H9 (cell line): ENCODE data around the gene ATF2. TPM values are rescaled to one million over a fixed set of nuclear protein-coding genes. Genes with fewer than 3 reads are reported as not detected.

Experiments
- DNase-seq: peaks from one replicate; pipeline ENCODE4 v3.0.0-alpha.2; 2017
- H2AFZ ChIP-seq: one replicate; pipeline ENCODE4 v1.6.1; 2013; ENCODE audit warnings: mild to moderate bottlenecking, low read length, control low read depth, moderate library complexity
- H2AK5ac ChIP-seq: 2 replicates; pipeline ENCODE4 v1.6.1; 2013; ENCODE audit warnings: low read length, control low read depth, mixed read lengths; ENCODE audit not compliant: insufficient read length
- H2BK120ac ChIP-seq: one replicate; pipeline ENCODE4 v1.6.1; 2013; ENCODE audit warnings: low read depth, mild to moderate bottlenecking, low read length, control low read depth, inconsistent platforms; ENCODE audit not compliant: poor library complexity, severe bottlenecking
- H2BK12ac ChIP-seq: 2 replicates; pipeline ENCODE4 v1.6.1; 2013; ENCODE audit warnings: low read length, control low read depth, mixed read lengths, low read depth; ENCODE audit not compliant: insufficient read length
- H2BK15ac ChIP-seq: 2 replicates; pipeline ENCODE4 v1.6.1; 2013; ENCODE audit warnings: low read depth, low read length, control low read depth
- H2BK20ac ChIP-seq: one replicate; pipeline ENCODE4 v1.6.1; 2013; ENCODE audit warnings: low read depth, mild to moderate bottlenecking, low read length, control low read depth, inconsistent platforms; ENCODE audit not compliant: poor library complexity, severe bottlenecking
- H2BK5ac ChIP-seq: 2 replicates; pipeline ENCODE4 v1.6.1; 2013; ENCODE audit warnings: low read length, control low read depth, mixed read lengths; ENCODE audit not compliant: insufficient read length
- H3K14ac ChIP-seq: 2 replicates; pipeline ENCODE4 v1.6.1; 2013; ENCODE audit warnings: low read length, control low read depth; ENCODE audit not compliant: insufficient read depth
- H3K18ac ChIP-seq: 2 replicates; pipeline ENCODE4 v1.6.1; 2013; ENCODE audit warnings: low read depth, mild to moderate bottlenecking, mixed read lengths, low read length, control low read depth; ENCODE audit not compliant: insufficient read length
- H3K23ac ChIP-seq: 2 replicates; pipeline ENCODE4 v1.6.1; 2013; ENCODE audit warnings: low read length, control low read depth, mixed read lengths, low read depth; ENCODE audit not compliant: insufficient read length
- H3K23me2 ChIP-seq: 2 replicates; pipeline ENCODE4 v1.6.1; 2013; ENCODE audit warnings: low read depth, mild to moderate bottlenecking, mixed read lengths, low read length, control low read depth; ENCODE audit not compliant: insufficient read length, poor library complexity, severe bottlenecking
- H3K27ac ChIP-seq: 2 replicates; pipeline ENCODE4 v1.5.1; 2013; ENCODE audit warnings: low read length, control low read depth, mixed read lengths, low read depth; ENCODE audit not compliant: insufficient read length
- H3K27me3 ChIP-seq: 2 replicates; pipeline ENCODE4 v1.6.1; 2013; ENCODE audit warnings: low read length, control low read depth, inconsistent platforms; ENCODE audit not compliant: insufficient read depth
- H3K4ac ChIP-seq: 2 replicates; pipeline ENCODE4 v1.6.1; 2013; ENCODE audit warnings: low read depth, mild to moderate bottlenecking, control low read depth, inconsistent platforms, low read length, moderate library complexity
- H3K4me1 ChIP-seq: 2 replicates; pipeline ENCODE4 v1.6.1; 2013; ENCODE audit warnings: low read length, control low read depth, inconsistent platforms; ENCODE audit not compliant: insufficient read depth
- H3K4me2 ChIP-seq: 2 replicates; pipeline ENCODE4 v1.6.1; 2013; ENCODE audit warnings: low read length, control low read depth, mixed read lengths; ENCODE audit not compliant: insufficient read length, insufficient read depth
- H3K56ac ChIP-seq: 2 replicates; pipeline ENCODE4 v1.6.1; 2013; ENCODE audit warnings: low read depth, mild to moderate bottlenecking, mixed read lengths, low read length, control low read depth; ENCODE audit not compliant: insufficient read length
- H3K79me1 ChIP-seq: 2 replicates; pipeline ENCODE4 v1.6.1; 2013; ENCODE audit warnings: low read depth, mild to moderate bottlenecking, moderate library complexity, low read length, control low read depth, inconsistent platforms; ENCODE audit not compliant: insufficient read depth, poor library complexity, severe bottlenecking
- H3K79me2 ChIP-seq: 2 replicates; pipeline ENCODE4 v1.6.1; 2013; ENCODE audit warnings: low read length, control low read depth, inconsistent platforms; ENCODE audit not compliant: insufficient read depth
- H3K9ac ChIP-seq: 2 replicates; pipeline ENCODE4 v1.6.1; 2013; ENCODE audit warnings: low read length, control low read depth, mixed read lengths; ENCODE audit not compliant: insufficient read length; ENCODE audit errors: extremely low read depth
- H3K9me3 ChIP-seq: one replicate; pipeline ENCODE4 v1.6.1; 2013; ENCODE audit warnings: low read depth, low read length, inconsistent platforms; ENCODE audit not compliant: control insufficient read depth
- H3T11ph ChIP-seq: one replicate; pipeline ENCODE4 v1.6.1; 2013; ENCODE audit warnings: mild to moderate bottlenecking, low read length, control low read depth, inconsistent platforms
- H4K20me1 ChIP-seq: one replicate; pipeline ENCODE4 v1.6.1; 2013; ENCODE audit not compliant: control insufficient read depth, insufficient read length, insufficient read depth
- H4K5ac ChIP-seq: 2 replicates; pipeline ENCODE4 v1.6.1; 2013; ENCODE audit warnings: low read depth, mild to moderate bottlenecking, mixed read lengths, low read length, control low read depth; ENCODE audit not compliant: insufficient read length
- H4K8ac ChIP-seq: replicated peaks from 2 replicates; pipeline ENCODE4 v1.6.1; 2013; ENCODE audit warnings: low read length, control low read depth, mixed read lengths, low read depth; ENCODE audit not compliant: insufficient read length
- H4K91ac ChIP-seq: 2 replicates; pipeline ENCODE4 v1.6.1; 2013; ENCODE audit warnings: low read depth, mild to moderate bottlenecking, moderate library complexity, mixed read lengths, low read length, control low read depth; ENCODE audit not compliant: insufficient read length
- H3K27ac Mint-ChIP-seq, 3 experiments: 2 replicates in 2 of 3; 3 replicates in 1 of 3; pipeline ENCODE4 v1.8.0; 2020 to 2021; ENCODE audit warnings: mixed read lengths in 3 of 3, mild to moderate bottlenecking in 1 of 3, moderate library complexity in 1 of 3
- H3K27me3 Mint-ChIP-seq: 2 replicates; pipeline ENCODE4 v1.8.0; 2021; ENCODE audit warnings: low read depth, mild to moderate bottlenecking, moderate library complexity, mixed read lengths
- H3K36me3 Mint-ChIP-seq, 3 experiments: 2 replicates in 2 of 3; 3 replicates in 1 of 3; pipeline ENCODE4 v1.8.0; 2020 to 2021; ENCODE audit warnings: low read depth in 3 of 3, mixed read lengths in 3 of 3; ENCODE audit not compliant: insufficient read depth in 1 of 3
- H3K4me1 Mint-ChIP-seq, 2 experiments: 2 replicates each; pipeline ENCODE4 v1.8.0; 2020; ENCODE audit warnings: mixed read lengths in 2 of 2
- H3K4me3 Mint-ChIP-seq, 2 experiments: 2 replicates in 1 of 2; 3 replicates in 1 of 2; pipeline ENCODE4 v1.8.0; 2020 to 2021; ENCODE audit warnings: mild to moderate bottlenecking in 2 of 2, mixed read lengths in 2 of 2, moderate library complexity in 1 of 2
- H3K9me3 Mint-ChIP-seq, 2 experiments: 2 replicates in 1 of 2; 3 replicates in 1 of 2; pipeline ENCODE4 v1.8.0; 2020; ENCODE audit warnings: mild to moderate bottlenecking in 2 of 2, mixed read lengths in 2 of 2, moderate library complexity in 1 of 2
- CTCF ChIP-seq: fragments of 200-600 bp; sonication (generic); conservative IDR thresholded peaks from 3 replicates; pipeline ENCODE4 v1.8.0; 2021; ENCODE audit warnings: antibody characterized with exemption, mild to moderate bottlenecking
- WGBS: extraction: QIAGEN DNeasy Blood & Tissue Kit; methylation state at CpG from one replicate; pipeline ENCODE4 v1.1.7; 2013; ENCODE audit warnings: missing lambda C conversion rate, low lambda C conversion rate, mixed read lengths; ENCODE audit not compliant: insufficient read length; ENCODE audit errors: extremely low coverage; 5-methylcytosine and 5-hydroxymethylcytosine counted together
- total RNA-seq: library from RNA; stranded (reverse); gene quantifications from 2 replicates; pipeline ENCODE4 v1.2.1, GENCODE V29; 2021

The ATF2 gene
- total RNA-seq, 1 experiment from 2014 or later = 40.9 TPM

- no peak overlapping the region for H4K91ac ChIP-seq
- no peaks in the 10 kb centered on the region for H3K79me1 ChIP-seq
- H2BK12ac ChIP-seq = no peak overlapping the region
- no peak overlapping the region for H3K14ac ChIP-seq
- H2AFZ ChIP-seq = no peak overlapping the region
- H3K4me1 ChIP-seq = no peaks in the 10 kb centered on the region
- H3K9me3 ChIP-seq = no peaks in the 10 kb centered on the region
- no peaks in the 10 kb centered on the region for H3K27me3 ChIP-seq
- no peak overlapping the region for H4K5ac ChIP-seq
- no peak overlapping the region for H2AK5ac ChIP-seq
- H3K4me3 Mint-ChIP-seq = no peak overlapping the region
- no peaks in the 10 kb centered on the region for H3K9me3 Mint-ChIP-seq
- H4K8ac ChIP-seq = no peak overlapping the region
- H3K36me3 Mint-ChIP-seq = no peaks in the 10 kb centered on the region
- no peak for TF ChIP-seq CTCF
- H3K79me2 ChIP-seq = no peaks in the 10 kb centered on the region
- peaks cover 7% of the 10 kb centered on the region for H3K27me3 Mint-ChIP-seq
- no peak overlapping the region for H2BK15ac ChIP-seq
- no peaks in the 10 kb centered on the region for H4K20me1 ChIP-seq
- H3T11ph ChIP-seq = no peak overlapping the region
- H3K18ac ChIP-seq = no peak overlapping the region
- no peak overlapping the region for H3K27ac ChIP-seq
- no peak overlapping the region for H3K56ac ChIP-seq
- H2BK120ac ChIP-seq = no peak overlapping the region
- H2BK20ac ChIP-seq = no peak overlapping the region
- H3K4me2 ChIP-seq = no peak overlapping the region
- no CpG with 5 or more reads among the region's 3 CpGs for WGBS
- no peak overlapping the region for H3K9ac ChIP-seq
- H3K23me2 ChIP-seq = no peaks in the 10 kb centered on the region
- H3K4me1 Mint-ChIP-seq = peaks cover 0 to 3% of the 10 kb centered on the region in 2 experiments; a peak in 3 of 4 replicates
- H3K27ac Mint-ChIP-seq = no peak overlapping the region
- no peak overlapping the region for H3K4ac ChIP-seq
- no peak for DNase-seq
- no peak overlapping the region for H3K23ac ChIP-seq
- no peak overlapping the region for H2BK5ac ChIP-seq
Measured at GRCh38 chr2:175206866-175207265, 38.9 kb upstream of the ATF2 start.
